D721Med (cell line): ENCODE measurements around the gene SYNE2.

Experiments used
- DNase-seq: peaks from one replicate; pipeline ENCODE4 v3.0.0; 2011; ENCODE audit warnings: low spot score; ENCODE audit not compliant: insufficient read length
- FAIRE-seq: peaks from 2 replicates; lab custom pipeline; 2011; peaks lifted over from hg19 to GRCh38; lab: Jason Lieb, UNC
- CTCF ChIP-seq: IDR thresholded peaks from 2 replicates; pipeline ENCODE4 v1.5.1; 2012; ENCODE audit warnings: mild to moderate bottlenecking, control low read depth; ENCODE audit not compliant: insufficient read depth; ENCODE audit errors: missing control alignments

Gene SYNE2

GRCh38 chr14:64060648-64061096 lies 207.9 kb downstream of the SYNE2 start:
- TF ChIP-seq CTCF: peak; percentile 20
- no peak for FAIRE-seq
- no peak for DNase-seq

GRCh38 chr14:64061115-64061514 lies 208.3 kb downstream of the SYNE2 start:
- DNase-seq (no peak), FAIRE-seq (no peak)
- no peak for TF ChIP-seq CTCF

GRCh38 chr14:64061706-64062105 lies 208.9 kb downstream of the SYNE2 start:
- no peak for FAIRE-seq
- TF ChIP-seq CTCF: no peak
- no peak for DNase-seq

GRCh38 chr14:64062381-64063115 lies 209.7 kb downstream of the SYNE2 start:
- FAIRE-seq: no peak
- TF ChIP-seq CTCF: no peak
- DNase-seq: no peak

GRCh38 chr14:64064447-64064846 lies 211.6 kb downstream of the SYNE2 start:
- FAIRE-seq (no peak), DNase-seq (no peak)
- no peak for TF ChIP-seq CTCF

GRCh38 chr14:64069634-64070359 lies 217.0 kb downstream of the SYNE2 start:
- DNase-seq (no peak), FAIRE-seq (no peak)
- no peak for TF ChIP-seq CTCF

- no peak for FAIRE-seq
- no peak for TF ChIP-seq CTCF
- no peak for DNase-seq
These were observed 222.3 kb downstream of the SYNE2 start for GRCh38 chr14:64074961-64075612.
